Measurements from ENCODE around the gene CRTAC1.
A peak's percentile ranks its signal among the peaks of the same experiment; 100 is the strongest.

Gene CRTAC1

DNA sequence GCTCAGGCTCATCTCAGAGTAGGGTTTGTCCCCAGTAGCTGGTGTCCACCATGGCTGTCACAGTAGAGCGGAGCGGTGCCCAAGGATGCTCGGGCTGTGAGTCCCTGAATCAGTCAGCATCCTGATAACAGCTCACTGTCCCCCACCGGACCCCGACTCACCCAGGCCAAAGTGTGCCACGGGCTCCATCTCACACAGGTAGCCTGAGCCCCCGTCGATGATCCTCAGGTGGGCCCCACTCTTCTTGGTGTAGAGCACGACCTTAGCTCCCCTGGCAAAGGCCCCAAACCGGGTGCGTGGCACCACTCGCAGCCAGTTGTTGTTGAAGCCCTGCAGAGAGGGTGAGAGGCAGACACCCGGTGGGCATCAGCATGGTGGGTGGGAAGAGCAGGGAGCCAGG is 135.3 kb downstream of the CRTAC1 start:
- Mint-ChIP-seq H3K36me3 (ENCODE audit: low read depth) (no peaks in the 10 kb centered on the region), H3K27ac (no peak overlapping the region), H3K27me3 (peaks cover 8% of the 10 kb centered on the region), H3K9me3 (no peaks in the 10 kb centered on the region), H3K4me3 (no peak overlapping the region), H3K4me1 (no peaks in the 10 kb centered on the region)
- ATAC-seq (no peak), DNase-seq (no peak)

GRCh38 chr10:97894092-97894491 is 136.3 kb downstream of the CRTAC1 start:
- Mint-ChIP-seq H3K27ac (no peak overlapping the region), H3K4me1 (peaks cover 3% of the 10 kb centered on the region), H3K4me3 (no peak overlapping the region), H3K27me3 (peaks cover 8% of the 10 kb centered on the region), H3K9me3 (no peaks in the 10 kb centered on the region), H3K36me3 (ENCODE audit: low read depth) (no peaks in the 10 kb centered on the region)
- DNase-seq (no peak), ATAC-seq (no peak)

DNA sequence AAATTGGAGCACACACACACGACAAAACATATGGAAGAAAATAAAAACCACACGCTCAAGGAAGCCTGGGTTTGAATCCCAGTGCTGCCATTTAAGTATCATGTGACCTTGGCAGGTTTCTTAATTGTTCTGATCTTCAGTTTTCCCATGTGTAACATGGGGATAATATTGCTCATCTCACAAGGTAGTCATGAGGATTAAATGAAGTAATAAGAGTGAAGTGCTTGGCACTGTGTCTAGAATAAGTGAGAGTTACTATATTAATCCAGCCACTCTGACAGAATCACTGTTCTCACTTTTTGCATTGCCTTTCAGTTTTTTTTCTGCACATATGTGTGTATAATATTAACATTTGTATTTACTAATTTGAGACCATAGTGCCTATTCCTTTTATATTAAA is 137.5 kb downstream of the CRTAC1 start:
- ATAC-seq, result no peak
- Mint-ChIP-seq H3K27me3 (peaks cover 8% of the 10 kb centered on the region), H3K27ac (no peak overlapping the region), H3K36me3 (ENCODE audit: low read depth) (no peaks in the 10 kb centered on the region), H3K4me1 (peaks cover 11% of the 10 kb centered on the region), H3K4me3 (no peak overlapping the region), H3K9me3 (no peaks in the 10 kb centered on the region)
- no peak for DNase-seq

DNA sequence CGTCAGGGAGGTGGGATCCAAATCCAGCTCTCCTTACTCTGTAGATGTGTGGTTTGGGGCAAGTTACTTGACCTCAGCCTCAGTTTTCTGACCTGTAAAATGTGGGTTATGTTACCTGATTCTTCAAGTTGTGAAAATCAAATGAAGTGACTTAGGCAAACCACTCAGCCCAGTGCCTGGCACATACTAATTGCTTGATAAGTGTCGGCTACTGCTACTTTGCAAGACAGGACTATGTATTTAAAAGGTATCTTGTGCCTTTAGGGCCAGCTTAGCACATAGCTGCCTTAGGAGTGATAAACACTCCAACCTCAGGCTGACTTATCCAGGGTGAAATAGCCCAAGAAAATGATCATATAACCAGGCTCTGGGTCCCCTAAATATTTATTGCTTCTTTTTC is 137.9 kb downstream of the CRTAC1 start:
- Mint-ChIP-seq H3K9me3 (no peaks in the 10 kb centered on the region), H3K4me1 (peaks cover 11% of the 10 kb centered on the region), H3K4me3 (no peak overlapping the region), H3K27me3 (peaks cover 8% of the 10 kb centered on the region), H3K27ac (no peak overlapping the region), H3K36me3 (ENCODE audit: low read depth) (no peaks in the 10 kb centered on the region)
- ATAC-seq (no peak), DNase-seq (no peak)

GRCh38 chr10:97891497-97892167 is 138.8 kb downstream of the CRTAC1 start:
- no peak for DNase-seq
- H3K9me3 Mint-ChIP-seq, result no peaks in the 10 kb centered on the region
- H3K4me3 Mint-ChIP-seq, result no peak overlapping the region
- H3K27me3 Mint-ChIP-seq, result peaks cover 8% of the 10 kb centered on the region
- H3K4me1 Mint-ChIP-seq, result peaks cover 11% of the 10 kb centered on the region
- no peak overlapping the region for H3K27ac Mint-ChIP-seq
- H3K36me3 Mint-ChIP-seq (ENCODE audit: low read depth), result no peaks in the 10 kb centered on the region
- no peak for ATAC-seq

DNA sequence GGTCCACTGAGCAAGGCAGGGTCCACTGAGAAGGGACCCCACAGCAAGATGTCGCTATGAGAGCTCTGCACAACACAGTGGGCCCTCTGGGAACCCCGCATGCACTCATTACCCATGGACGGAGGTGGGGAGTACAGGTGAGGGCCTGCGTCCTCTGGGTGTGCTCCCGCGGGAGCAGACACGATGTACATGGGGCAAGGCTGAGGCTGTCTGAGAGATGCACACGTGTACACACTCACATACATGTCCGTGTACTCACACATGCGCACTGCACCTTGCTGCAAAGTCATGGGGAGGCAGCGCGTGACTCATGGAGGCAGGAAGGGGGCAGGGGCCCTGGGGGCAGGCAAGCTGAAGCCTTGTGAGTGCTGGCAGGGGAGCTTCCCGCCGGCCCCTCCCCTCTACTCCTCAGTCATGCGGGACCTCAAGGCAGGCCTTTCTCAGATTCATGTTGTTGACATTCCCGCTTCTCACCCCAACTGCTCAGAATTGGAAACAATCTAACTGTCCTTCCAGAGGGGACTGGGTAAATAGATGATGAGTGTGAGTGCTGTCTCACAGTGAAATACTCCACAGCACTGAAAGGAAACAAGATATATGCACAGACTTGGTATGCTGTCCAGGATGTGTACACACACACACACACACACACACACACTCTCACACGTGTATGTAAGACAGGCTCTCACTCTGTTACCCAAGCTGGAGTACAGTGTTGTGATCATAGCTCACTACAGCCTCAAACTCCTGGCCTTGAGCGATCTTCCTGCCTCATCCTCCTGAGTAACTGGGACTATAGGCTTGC is 140.8 kb downstream of the CRTAC1 start:
- ATAC-seq, result peak; percentile 58
- Mint-ChIP-seq H3K36me3 (ENCODE audit: low read depth) (no peaks in the 10 kb centered on the region), H3K27me3 (peaks cover 8% of the 10 kb centered on the region), H3K4me1 (peaks cover 11% of the 10 kb centered on the region), H3K27ac (no peak overlapping the region), H3K9me3 (no peaks in the 10 kb centered on the region), H3K4me3 (no peak overlapping the region)
- peak; percentile 33 for DNase-seq

- Mint-ChIP-seq H3K4me3 (no peak overlapping the region), H3K27ac (no peak overlapping the region), H3K4me1 (peaks cover 11% of the 10 kb centered on the region), H3K27me3 (peaks cover 8% of the 10 kb centered on the region), H3K36me3 (ENCODE audit: low read depth) (no peaks in the 10 kb centered on the region), H3K9me3 (no peaks in the 10 kb centered on the region)
- no peak for ATAC-seq
- peak; percentile 27 for DNase-seq
Measured at GRCh38 chr10:97888641-97889262, 141.7 kb downstream of the CRTAC1 start.

DNA sequence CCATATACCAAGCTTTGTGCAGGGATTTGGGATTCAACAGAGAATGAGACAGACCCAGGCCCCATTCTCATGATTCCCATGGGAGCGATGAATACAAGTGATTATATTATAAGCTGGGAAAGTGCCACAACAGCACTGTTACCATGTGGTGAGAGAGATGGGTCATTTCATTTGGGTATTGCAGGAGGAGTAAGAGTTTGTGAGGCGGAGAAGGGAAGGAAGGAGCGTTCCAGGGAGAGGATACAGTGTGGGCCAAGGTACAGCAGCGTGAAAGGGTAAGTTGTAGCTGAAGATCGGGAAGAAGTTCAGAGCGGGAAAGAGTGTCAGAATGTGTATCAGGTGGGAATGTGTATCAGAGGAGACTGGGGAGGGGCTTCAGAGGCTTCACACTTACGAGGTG is 142.3 kb downstream of the CRTAC1 start:
- Mint-ChIP-seq H3K27me3 (peaks cover 6% of the 10 kb centered on the region), H3K4me1 (peaks cover 11% of the 10 kb centered on the region), H3K4me3 (no peak overlapping the region), H3K9me3 (no peaks in the 10 kb centered on the region), H3K27ac (no peak overlapping the region), H3K36me3 (ENCODE audit: low read depth) (no peaks in the 10 kb centered on the region)
- no peak for ATAC-seq
- DNase-seq, result no peak

DNA sequence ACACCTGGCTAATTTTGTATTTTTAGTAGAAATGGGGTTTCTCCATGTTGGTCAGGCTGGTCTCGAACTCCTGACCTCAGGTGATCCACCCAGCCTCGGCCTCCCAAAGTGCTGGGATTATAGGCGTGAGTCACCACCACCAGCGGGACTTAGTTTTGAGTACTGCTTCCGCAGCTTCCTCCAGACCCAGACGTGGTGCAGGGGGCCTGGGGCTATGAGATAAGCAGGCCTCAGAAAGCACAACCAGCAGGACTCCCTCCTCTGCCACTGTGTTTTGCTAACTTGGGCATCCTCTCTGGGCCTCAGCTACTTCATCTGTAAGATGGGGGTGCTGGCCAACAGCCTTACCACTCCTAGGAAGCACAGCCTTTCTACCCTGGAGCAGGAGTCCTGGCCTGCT is 143.0 kb downstream of the CRTAC1 start:
- H3K4me3 Mint-ChIP-seq, result no peak overlapping the region
- DNase-seq (no peak), ATAC-seq (no peak)
- no peaks in the 10 kb centered on the region for H3K36me3 Mint-ChIP-seq (ENCODE audit: low read depth)
- H3K27me3 Mint-ChIP-seq, result peaks cover 8% of the 10 kb centered on the region
- no peaks in the 10 kb centered on the region for H3K9me3 Mint-ChIP-seq
- H3K27ac Mint-ChIP-seq, result no peak overlapping the region
- peaks cover 18% of the 10 kb centered on the region for H3K4me1 Mint-ChIP-seq

DNA sequence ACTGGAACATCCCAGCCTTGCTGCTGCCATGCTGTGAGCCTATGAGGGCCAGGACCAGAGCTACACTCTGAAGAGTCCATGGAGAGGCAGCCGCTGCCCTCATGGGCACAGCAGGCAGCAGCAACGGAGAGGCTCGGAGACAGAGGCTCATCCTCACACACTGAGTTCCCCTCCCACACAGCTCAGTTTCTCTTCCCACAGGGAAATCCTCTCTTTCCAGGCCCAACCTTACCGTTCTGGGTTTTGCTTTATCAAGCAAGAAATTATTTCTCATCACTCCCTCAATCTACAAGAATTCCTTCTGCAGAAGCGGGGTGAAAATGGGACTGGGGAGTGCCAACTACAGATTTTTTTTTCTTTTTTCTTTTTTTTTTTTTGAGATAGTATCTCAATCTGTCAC is 144.1 kb downstream of the CRTAC1 start:
- Mint-ChIP-seq H3K4me3 (no peak overlapping the region), H3K36me3 (ENCODE audit: low read depth) (no peaks in the 10 kb centered on the region), H3K27ac (no peak overlapping the region), H3K27me3 (peaks cover 5% of the 10 kb centered on the region), H3K9me3 (no peaks in the 10 kb centered on the region), H3K4me1 (peaks cover 21% of the 10 kb centered on the region)
- DNase-seq, result no peak
- ATAC-seq, result no peak

GRCh38 chr10:97883092-97883485 is 147.3 kb downstream of the CRTAC1 start:
- Mint-ChIP-seq H3K27ac (no peak overlapping the region), H3K9me3 (no peaks in the 10 kb centered on the region), H3K27me3 (peaks cover 4% of the 10 kb centered on the region), H3K4me3 (peak overlapping the region; percentile 12), H3K4me1 (peaks cover 11% of the 10 kb centered on the region), H3K36me3 (ENCODE audit: low read depth) (no peaks in the 10 kb centered on the region)
- DNase-seq, result no peak
- ATAC-seq, result no peak

DNA sequence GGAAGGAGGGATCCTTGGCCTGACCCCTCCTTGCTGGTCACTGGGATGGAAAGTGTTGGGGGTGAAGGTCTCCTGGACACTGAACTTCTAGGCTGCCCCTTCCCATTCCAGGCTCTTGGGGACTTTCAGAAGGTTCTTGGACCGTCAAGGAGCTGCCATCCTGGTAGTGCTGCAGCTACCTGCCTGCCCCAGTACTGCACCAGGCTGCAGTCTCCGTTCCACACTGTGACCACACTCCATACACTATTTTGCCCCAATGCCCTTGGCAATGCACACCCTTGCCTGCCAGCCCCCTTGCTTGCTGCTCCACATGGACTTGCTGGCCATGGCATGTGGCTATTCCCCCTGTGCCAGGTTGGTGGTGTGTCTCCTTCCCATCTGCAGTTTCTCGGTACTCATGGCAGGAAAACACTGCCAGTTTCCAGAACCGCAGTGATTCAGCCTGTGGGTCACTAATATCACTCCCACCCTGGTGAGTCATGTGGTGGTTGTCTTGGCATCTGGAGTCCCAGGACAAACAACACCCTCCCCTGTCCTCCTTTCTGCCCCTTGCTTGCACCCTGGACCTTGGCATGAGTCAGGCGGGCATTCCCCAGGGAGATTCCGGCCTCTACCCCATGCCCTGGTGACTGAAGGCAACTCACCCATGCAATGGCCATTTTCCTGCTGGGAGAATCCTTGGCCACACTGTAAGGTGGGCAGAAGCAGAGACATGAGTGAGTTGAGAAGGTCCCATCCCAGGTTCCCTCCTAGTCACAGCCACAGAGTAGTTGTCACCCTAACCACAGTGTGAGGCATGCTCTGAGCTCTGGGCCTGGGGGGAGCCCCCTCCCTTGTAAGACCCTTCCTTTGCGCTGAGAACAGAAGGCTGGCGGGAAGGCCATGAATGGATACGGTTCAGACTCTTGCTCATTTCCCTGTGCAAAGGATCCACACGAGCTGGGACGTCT is 148.0 kb downstream of the CRTAC1 start:
- DNase-seq (peak; percentile 52), ATAC-seq (peak; percentile 86)
- Mint-ChIP-seq H3K4me3 (peak overlapping the region; percentile 12), H3K9me3 (no peaks in the 10 kb centered on the region), H3K4me1 (peaks cover 10% of the 10 kb centered on the region), H3K27ac (peak overlapping the region; percentile 48), H3K27me3 (peaks cover 4% of the 10 kb centered on the region), H3K36me3 (ENCODE audit: low read depth) (no peaks in the 10 kb centered on the region)

- no peak overlapping the region for H3K4me3 Mint-ChIP-seq
- no peak for ATAC-seq
- H3K4me1 Mint-ChIP-seq, result peaks cover 10% of the 10 kb centered on the region
- H3K36me3 Mint-ChIP-seq (ENCODE audit: low read depth), result no peaks in the 10 kb centered on the region
- peaks cover 4% of the 10 kb centered on the region for H3K27me3 Mint-ChIP-seq
- DNase-seq, result no peak
- no peaks in the 10 kb centered on the region for H3K9me3 Mint-ChIP-seq
- H3K27ac Mint-ChIP-seq, result no peak overlapping the region
Measured at GRCh38 chr10:97880109-97880508, 150.3 kb downstream of the CRTAC1 start.

DNA sequence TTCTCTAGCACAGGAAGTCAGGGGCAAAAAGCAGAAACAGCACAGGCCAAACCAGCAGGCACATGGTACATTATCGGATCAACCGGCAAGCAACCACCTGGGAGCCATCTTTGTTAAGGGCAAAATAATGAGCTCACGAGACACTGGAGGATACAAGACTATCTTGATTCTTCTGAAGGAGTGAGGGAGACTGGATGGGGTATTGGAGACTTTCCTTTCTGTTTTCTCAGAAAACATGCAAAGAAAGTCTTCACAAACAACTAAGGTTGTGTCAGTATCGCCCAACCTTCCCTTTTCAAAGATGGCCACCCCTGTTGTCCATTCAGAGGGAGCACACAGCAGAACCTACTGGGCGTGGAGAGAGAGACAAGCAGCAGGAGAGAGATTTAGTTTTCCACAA is 151.2 kb downstream of the CRTAC1 start:
- no peak for ATAC-seq
- no peak overlapping the region for H3K4me3 Mint-ChIP-seq
- H3K4me1 Mint-ChIP-seq, result peaks cover 10% of the 10 kb centered on the region
- H3K27me3 Mint-ChIP-seq, result peaks cover 4% of the 10 kb centered on the region
- no peaks in the 10 kb centered on the region for H3K36me3 Mint-ChIP-seq (ENCODE audit: low read depth)
- no peak overlapping the region for H3K27ac Mint-ChIP-seq
- no peak for DNase-seq
- no peaks in the 10 kb centered on the region for H3K9me3 Mint-ChIP-seq
